ACHN (cell line): ENCODE data around the gene CRYL1.

Experiments
- DNase-seq: peaks from one replicate; pipeline ENCODE4 v3.0.0-alpha.2; 2015
- in situ Hi-C: cut with HindIII; loops from 2 replicates; pipeline ENCODE4 v1.10.0; 2017; ENCODE audit warnings: low sequenced_read_pairs, low pct_ligation_motif_present, low pct_unique_long_range_greater_than_20kb

The CRYL1 gene

DNA sequence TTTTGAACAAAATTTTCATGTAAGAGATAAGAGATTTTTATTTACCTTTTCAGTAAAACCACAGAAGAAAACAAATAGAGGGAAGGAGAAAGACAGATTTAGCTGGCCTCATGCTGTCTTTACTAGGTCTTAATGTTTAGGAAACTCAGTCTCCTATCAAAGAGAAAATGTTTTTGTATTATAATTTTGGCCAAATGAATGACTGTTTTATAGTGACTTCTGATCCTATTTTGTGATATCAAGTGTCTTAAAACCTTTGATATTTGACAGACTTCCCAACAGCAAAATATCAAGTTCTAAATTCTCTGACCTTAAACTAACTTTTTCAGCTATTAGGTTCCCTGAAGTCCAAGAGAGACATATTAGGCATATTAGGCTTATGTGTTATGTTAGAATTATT, 27.0 kb downstream of the CRYL1 start:
- in situ Hi-C loops, result no loop called here
- DNase-seq, result no peak

DNA sequence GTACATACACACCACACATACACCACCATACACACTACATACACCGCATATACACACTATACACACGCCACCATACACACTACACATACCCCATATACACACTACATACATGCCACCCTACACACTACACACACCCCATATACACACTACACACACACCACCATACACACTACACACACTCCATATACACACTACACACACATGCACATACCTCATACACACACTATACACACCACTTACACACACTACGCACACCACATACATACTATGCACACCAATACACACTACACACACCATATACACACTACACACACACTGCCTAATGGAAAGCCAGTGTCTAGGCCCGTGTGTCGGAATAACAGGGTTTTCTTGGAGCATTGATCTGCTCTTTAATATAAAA, 27.5 kb downstream of the CRYL1 start:
- in situ Hi-C loops, result no loop called here
- no peak for DNase-seq

DNA sequence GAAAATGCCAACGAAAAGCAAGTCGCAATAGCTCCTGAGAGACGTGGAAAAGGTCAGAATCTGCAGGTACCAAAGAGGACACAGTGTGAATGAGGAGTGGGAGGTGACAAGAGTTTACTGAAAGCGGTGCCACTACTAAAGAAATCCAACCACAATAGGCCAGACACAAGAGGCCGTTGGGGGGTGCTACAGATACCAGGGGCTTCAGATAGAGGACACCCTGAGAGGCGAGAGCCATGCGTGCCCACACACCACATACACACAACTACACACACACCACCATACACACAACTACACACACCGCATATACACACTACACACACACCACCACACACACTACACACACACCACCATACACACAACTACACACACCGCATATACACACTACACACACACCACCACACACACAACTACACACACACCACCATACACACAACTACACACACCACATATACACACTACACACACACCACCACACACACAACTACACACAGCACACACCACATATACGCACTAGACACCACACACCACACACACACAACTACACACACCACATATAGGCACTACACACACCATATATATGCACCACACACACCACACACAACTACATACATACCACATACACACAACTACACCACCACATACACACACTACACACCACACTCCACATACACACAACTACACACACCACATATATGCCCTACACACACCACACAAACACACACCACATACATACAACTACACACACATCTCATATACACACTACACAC, 28.5 kb downstream of the CRYL1 start:
- in situ Hi-C loops, result no loop called here
- no peak for DNase-seq

DNA sequence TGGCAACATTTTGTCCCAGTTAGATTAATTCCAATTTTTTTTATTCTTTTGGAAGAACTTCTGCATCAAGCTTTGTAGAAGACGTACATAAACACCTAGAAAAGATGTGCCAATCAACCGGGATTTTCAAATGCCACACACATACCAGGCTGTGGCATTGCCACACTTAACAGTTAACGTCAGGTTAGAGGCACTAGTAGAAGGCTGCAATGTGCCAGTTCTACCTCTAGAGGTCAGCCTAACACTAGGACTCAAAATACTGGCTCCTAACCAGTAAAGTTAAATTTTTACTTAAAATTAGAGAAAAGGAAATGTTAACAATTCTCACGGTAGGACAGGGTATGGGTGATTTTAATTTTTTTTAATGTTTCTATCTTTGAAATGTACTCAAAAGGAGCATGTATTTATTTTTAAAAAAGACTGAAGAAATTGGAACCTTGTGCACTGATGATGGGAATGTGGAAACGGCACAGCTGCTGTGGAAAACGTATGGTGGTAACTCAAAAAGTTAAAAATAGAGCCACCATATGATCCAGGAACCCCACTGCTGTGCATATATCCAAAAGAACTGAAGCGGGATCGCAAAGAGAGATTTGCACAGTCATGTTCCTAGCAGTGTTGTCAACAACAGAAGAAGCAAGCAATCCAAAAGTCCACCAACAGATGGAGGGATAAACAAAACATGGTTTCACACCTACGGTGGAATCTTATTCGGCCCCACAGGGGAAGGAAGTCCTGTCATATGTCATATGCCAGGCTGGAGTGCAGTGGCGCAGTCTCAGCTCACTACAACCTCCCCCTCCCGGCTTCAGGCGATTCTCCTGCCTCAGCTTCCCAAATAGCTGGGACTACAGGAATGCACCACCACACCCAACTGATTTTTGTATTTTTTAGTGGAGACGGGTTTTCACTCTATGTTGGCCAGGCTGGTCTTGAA, 30.3 kb downstream of the CRYL1 start:
- DNase-seq, result peak; percentile 65
- in situ Hi-C loops, result no loop called here

DNA sequence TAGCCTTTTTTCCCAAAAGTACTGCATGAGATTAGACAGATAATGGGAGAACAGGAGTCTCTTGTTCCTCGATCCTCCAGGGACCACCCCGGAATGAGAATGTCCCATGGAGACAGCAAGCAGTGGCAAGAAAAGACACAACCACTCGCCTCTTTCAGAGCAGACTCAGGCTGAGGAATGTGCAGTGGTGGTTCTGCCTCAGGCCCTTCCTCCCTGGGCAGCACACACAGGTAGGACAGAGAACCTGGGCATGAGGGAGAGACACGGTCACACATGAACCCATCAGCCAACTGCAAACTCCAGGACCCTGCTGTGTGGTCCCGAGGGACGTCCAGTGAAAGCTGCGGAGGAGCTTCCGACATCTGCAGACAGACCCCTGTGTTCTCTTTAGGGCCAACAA, 31.0 kb downstream of the CRYL1 start:
- in situ Hi-C loops, result no loop called here
- no peak for DNase-seq

DNA sequence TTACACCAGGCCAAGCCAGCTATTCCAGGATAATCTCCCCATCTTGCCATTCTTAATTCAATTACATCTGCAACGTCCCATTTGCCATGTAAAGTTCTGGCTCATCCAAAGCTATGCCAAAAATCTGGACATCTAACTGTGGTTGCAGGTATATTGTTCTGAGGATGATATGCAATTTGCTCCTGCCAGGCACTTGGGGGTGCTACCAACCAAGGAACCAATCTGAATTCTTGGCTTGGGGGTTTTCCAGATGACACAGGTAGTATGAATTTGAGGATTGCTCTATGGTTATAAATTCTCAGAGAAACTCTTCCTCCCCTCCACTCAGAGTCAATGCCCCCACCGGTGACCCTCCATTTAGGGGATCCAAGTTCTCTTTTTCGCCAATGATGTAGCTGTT, 33.0 kb downstream of the CRYL1 start:
- in situ Hi-C loops, result no loop called here
- DNase-seq, result peak; percentile 25

DNA sequence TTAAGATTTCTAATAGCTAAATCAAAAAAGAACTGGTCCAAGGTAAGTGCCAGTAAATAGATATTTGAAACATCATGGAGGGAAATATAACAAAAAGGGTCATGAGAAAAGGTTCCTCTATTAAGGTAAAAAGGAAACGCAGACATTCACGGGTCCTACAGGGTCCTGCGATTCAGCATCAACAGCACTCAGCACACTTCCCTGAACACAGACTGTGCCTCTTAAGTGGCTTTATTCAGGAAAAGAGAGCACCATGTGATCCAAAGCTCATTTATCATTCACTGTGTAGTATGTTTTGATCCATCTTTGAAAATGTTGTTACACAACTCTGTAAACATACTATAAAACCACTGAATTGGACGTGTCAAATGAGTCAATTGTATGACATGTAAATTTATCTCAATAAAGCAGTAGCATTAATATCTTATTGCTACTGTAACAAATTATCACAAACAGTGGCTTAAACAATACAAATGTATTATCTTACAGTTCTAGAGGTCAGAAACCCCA, 33.7 kb downstream of the CRYL1 start:
- no peak for DNase-seq
- in situ Hi-C loops, result no loop called here

DNA sequence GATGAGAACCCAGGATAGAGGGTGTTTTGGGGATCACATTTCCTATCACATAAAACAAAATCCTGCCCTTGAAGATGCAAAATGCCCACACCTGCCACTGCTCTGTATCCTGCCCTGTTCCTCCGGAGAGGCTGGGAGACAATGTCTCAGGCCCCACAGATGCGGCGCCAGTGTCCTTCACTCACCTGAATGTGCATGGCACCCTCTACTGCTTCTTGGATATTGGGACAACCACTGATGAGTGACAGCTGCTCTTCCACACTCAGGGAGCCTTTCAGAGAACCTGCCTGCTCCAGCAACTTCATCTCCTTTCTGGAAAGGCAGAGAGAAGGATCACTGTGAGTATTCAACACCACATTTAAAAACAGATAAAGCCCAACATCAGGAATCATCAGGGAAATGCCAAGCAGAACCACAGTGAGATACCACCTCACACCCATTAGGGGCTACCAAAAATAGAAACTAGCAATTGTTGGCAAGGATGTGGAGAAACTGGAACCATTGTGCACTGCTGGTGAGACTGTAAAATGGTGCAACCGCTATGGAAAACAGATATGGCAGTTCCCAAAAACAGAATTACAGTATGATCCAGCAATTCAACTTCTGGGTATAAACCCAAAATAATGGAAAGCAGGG, 36.4 kb downstream of the CRYL1 start:
- in situ Hi-C loops, result no loop called here
- DNase-seq, result no peak

DNA sequence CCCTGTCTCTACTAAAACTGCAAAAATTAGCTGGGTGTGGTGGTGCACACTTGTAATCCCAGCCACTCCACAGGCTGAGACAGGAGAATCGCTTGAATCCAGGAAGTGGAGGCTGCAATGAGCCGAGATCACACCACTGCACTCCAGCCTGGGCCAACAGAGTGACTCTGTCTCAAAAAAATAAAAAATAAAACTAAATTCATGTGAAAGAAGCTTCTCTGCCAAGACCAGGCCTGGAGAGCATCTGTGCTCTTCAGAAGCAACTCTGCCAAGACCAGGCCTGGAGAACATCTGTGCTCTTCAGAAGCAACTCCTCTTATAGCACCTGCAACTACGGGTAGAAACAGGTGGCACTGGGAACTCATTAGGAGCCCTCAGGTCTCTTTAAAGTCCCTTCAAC, 37.7 kb downstream of the CRYL1 start:
- DNase-seq, result no peak
- in situ Hi-C loops, result no loop called here

DNA sequence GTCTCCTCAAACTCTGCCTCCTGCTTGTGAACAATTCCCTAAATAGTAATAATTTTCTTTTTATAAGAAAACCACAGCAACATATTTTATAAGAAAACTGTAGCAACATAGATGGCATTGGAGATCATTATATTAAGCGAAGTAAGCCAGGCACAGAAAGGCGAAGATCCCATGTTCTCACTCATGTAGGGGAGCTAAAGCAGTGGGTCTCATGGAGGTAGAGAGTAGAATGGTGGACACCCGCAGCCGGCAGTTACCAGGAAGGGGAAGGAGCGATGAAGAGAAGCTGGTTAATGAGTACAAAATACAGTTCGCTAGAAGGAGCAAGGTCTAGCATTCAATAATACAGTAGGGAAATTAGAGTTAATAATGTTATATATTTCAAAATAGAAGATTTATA, 42.9 kb downstream of the CRYL1 start:
- no peak for DNase-seq
- in situ Hi-C loops, result no loop called here

DNA sequence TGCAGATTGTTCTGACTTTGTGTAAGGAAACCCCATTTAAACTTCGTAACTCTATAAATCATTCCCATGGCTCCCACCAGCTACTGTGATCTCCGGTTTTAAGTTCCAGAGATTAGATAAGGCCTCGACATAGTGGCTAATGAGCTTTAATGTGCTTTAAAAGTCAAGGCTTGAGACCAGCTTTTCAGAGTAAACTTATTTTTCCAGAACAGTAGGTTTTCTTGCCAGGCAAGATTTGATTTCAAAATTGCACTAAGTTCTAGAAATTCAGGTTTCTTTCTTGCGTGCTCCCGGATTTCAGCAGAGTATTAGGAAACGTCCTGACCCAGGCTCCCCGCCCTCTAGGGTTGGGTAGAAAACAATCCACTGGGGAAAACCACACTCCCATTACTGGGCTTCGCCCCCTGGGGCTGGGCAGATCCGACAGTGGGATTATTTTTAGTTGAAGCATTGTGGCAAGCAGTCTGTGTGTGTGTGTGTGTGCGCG, 43.3 kb downstream of the CRYL1 start:
- DNase-seq, result no peak
- in situ Hi-C loops, result no loop called here

DNA sequence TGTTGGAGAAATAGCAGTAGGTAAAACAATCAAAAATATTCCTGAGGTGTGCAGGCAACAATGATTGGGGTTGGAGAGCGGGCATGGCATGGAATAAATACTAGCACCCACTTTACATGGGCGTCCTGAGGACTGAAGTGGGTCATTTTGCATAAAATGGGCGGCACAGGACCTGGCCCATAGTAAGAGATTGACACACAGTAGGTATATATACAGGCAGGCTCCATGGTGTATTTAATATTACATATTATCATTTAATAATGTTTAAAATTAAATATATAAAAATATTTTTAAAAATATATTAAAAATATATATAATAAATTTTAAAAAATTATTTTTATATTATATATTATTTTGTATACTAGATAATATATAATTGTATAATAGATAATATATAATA, 48.3 kb downstream of the CRYL1 start:
- DNase-seq, result no peak
- in situ Hi-C loops, result no loop called here

DNA sequence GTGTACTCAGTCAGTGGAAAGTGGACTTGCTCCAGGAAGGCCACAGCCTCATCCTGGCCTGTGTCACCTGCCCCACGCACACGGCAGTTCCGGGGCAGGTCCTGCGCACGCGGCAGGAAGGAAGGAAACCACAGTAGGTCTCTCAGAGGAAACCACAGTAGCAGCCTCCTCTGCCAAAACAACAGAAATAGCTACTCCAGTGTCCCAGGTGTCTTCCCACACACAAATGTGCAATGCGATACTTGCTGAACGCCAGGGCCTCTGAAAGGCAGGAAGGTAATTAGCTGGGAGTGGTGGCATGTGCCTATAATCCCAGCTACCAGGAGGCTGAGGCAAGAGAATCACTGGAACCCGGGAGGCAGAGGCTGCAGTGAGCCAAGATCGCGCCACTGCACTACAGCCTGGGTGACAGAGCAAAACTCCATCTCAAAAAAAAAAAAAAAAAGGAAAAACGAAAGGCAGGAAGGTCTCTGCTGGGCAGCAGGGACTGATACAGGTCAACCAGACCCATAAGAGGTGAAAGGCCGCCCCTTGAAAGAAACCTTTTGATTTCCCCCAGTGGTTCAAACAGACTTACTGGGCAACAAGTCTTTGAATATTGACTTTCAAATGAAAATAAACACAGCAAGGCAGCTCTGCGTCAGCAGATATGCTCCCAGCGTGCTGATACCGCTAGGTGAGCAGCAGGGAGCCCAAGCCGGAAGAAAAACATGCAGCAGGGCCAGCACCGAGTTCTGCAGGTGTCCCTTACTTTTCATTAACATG, 49.5 kb downstream of the CRYL1 start:
- no peak for DNase-seq
- in situ Hi-C loops, result no loop called here

DNA sequence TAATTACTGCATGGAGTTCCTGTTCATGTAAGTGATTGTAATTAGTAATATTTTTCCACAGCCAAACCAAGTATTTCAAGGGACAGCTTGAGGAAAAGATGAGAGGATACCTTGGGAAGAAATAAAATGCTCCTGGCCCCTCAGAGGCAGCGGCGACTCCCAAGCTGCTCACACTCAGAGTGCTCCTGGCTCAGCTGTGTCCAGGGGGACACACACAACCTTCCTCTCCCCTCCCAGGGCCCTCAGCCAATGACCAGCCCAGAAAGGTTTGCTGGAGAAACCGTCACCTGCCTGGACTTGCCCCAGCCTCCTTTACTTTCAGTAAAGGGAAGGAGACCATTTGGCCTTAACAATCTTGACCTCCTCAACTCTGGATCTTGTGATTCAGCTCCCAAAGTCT, 51.1 kb downstream of the CRYL1 start:
- DNase-seq, result no peak
- in situ Hi-C loops, result no loop called here

DNA sequence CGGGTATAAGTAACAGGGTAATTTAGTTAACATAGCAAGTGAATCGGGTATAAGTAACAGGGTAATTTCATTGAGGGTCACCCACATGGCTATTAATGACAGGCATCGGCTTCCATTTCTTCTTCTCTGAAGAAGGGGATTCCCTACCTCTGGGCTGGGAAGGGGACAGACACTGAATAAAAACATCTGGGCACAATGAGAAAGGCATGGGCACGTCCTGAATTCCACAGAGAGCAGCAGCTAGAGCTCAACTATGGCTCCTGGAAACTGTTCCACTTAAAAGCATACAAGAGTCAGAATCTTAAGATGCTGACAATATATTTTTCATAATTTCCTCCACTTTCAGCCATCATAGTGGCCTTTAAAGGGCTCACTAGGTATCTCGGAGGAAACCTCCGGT, 51.8 kb downstream of the CRYL1 start:
- no peak for DNase-seq
- in situ Hi-C loops, result no loop called here

DNA sequence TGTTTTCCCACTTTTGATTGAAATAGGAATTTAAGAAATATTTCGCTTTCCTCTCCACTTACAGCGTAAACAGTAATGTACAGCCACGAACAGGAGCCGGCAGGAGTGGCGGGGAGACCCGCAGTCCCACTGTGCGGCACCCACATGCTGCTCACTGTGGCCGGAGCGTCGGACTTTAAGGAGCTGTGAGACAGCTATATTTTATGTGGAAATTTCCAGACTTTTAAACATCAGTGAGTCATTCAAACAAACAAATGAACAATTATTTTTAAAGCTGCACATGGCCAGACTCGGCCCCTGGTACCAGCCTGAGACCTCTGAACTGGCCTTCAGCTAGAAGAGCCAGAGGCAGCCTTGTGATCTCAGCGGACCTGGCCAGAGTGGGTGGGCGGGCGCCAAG, 52.5 kb downstream of the CRYL1 start:
- no peak for DNase-seq
- in situ Hi-C loops, result no loop called here

DNA sequence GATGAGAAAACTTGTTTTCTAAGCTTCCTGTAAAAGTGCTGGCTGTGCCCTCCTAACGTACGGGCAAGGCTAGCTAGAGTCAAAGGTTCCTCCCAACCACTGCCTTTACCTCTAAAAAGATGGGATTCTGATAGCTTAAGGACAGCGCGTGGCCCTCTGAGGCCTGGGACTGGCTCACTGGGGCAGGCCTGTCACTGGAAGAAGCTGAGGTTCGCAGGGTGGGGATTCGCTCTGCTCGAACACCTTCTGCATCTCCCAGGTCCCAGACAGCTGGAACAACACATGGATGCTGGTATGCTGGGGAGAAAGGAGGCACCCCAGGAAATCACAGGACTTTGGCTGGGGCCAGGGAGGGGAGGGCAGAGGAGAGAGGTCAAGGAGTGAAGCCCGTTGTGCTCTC, 53.1 kb downstream of the CRYL1 start:
- in situ Hi-C loops, result no loop called here
- DNase-seq, result no peak

DNA sequence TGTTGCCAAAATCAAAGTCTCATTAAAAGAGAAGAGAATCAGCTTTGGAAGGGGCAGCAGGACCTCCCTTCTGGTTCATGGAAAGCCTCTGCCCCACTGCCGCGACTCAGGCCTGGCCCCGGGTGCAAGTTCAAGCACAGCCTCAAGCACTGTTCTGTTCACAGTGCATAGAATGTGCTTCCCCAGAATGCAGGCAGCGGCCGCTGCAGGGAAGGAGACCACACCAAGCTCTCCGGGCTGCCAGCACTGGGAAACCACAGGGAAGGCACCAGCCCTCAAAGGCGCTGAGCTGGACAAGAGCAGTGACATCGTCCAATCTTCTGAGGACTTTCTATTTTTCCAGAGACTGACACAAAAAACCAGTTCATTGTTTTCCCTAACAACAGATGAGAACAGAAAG, 55.5 kb downstream of the CRYL1 start:
- DNase-seq, result no peak
- in situ Hi-C loops, result no loop called here
